HG02678 (cell line): ENCODE measurements around the gene WFDC11.

Experiments
- ATAC-seq: cut with Tn5 transposase; IDR thresholded peaks from one replicate; pipeline ENCODE4 v1.9.1; 2021; ENCODE audit warnings: mild to moderate bottlenecking, moderate library complexity; ENCODE audit not compliant: unreplicated experiment

The WFDC11 gene

GRCh38 chr20:45629496-45630100 lies 40.4 kb downstream of the WFDC11 start, which contains the start of gene WFDC10A:
Gene WFDC10A (plus strand): TSS chr20:45629739. CDS start chr20:45629814, 75 bp downstream.
- no peak for ATAC-seq

GRCh38 chr20:45626540-45626939 lies 43.5 kb downstream of the WFDC11 start:
- ATAC-seq = no peak

GRCh38 chr20:45621593-45621992 lies 48.4 kb downstream of the WFDC11 start:
- no peak for ATAC-seq

- no peak for ATAC-seq
Measured at GRCh38 chr20:45617591-45617990, 52.4 kb downstream of the WFDC11 start.

GRCh38 chr20:45612314-45612713 lies 57.7 kb downstream of the WFDC11 start:
- no peak for ATAC-seq

GRCh38 chr20:45611054-45611453 lies 59.0 kb downstream of the WFDC11 start:
- ATAC-seq = no peak

- no peak for ATAC-seq
Measured at GRCh38 chr20:45607810-45608209, 62.2 kb downstream of the WFDC11 start.
